HepG2 (cell line): ENCODE data around the gene CRNKL1. TPM values are rescaled to one million over a fixed set of nuclear protein-coding genes. Genes with fewer than 3 reads are reported as not detected.

ENCODE experiments used
- ARNT ChIP-seq: fragments of 450-650 bp; IDR thresholded peaks from 2 replicates; pipeline ENCODE4 v1.6.1; 2017
- BRD4 ChIP-seq: sonication (generic); formaldehyde crosslinking; IDR thresholded peaks from 2 replicates; pipeline ENCODE4 v1.4.0; 2020; ENCODE audit warnings: missing genetic modification reagents
- CBFB ChIP-seq: sonication (generic); formaldehyde crosslinking; IDR thresholded peaks from 2 replicates; pipeline ENCODE4 v1.4.0; 2020; ENCODE audit warnings: missing genetic modification reagents
- GATAD2A ChIP-seq: IDR thresholded peaks from 2 replicates; pipeline ENCODE4 v1.6.1; 2016
- IKZF1 ChIP-seq: fragments of 450-650 bp; IDR thresholded peaks from 2 replicates; pipeline ENCODE4 v1.7.1; 2016
- KAT8 ChIP-seq: IDR thresholded peaks from 2 replicates; pipeline ENCODE4 v1.6.1; 2016; ENCODE audit warnings: missing genetic modification reagents, missing compliant biosample characterization
- MTF2 ChIP-seq: sonication (generic); formaldehyde crosslinking; IDR thresholded peaks from 2 replicates; pipeline ENCODE4 v1.5.0; 2020; ENCODE audit warnings: missing genetic modification reagents, borderline replicate concordance
- NCOA5 ChIP-seq: sonication (generic); formaldehyde crosslinking; IDR thresholded peaks from 2 replicates; pipeline ENCODE4 v1.4.0; 2020; ENCODE audit warnings: missing genetic modification reagents
- POLR2A ChIP-seq, 2 experiments: IDR thresholded peaks; 2 replicates each; pipeline ENCODE4 v1.6.1; 2011; ENCODE audit warnings: low read depth in 2 of 2, low read length in 2 of 2, mild to moderate bottlenecking in 1 of 2, moderate library complexity in 1 of 2; ENCODE audit not compliant: insufficient read depth in 1 of 2
- TAF15 ChIP-seq: fragments of 200-400 bp; formaldehyde crosslinking; IDR thresholded peaks from one replicate; pipeline ENCODE4 v1.6.1; 2018; ENCODE audit warnings: mild to moderate bottlenecking, low read depth, low read length; ENCODE audit not compliant: poor library complexity, severe bottlenecking
- TBP ChIP-seq: sonication (generic); formaldehyde crosslinking; IDR thresholded peaks from 2 replicates; pipeline ENCODE4 v1.5.0; 2020; ENCODE audit warnings: missing genetic modification reagents
- ZBTB38 ChIP-seq: sonication (generic); formaldehyde crosslinking; IDR thresholded peaks from 2 replicates; pipeline ENCODE4 v1.5.1; 2020; ENCODE audit warnings: mild to moderate bottlenecking, missing genetic modification reagents
- ZBTB42 ChIP-seq: sonication (generic); formaldehyde crosslinking; IDR thresholded peaks from 2 replicates; pipeline ENCODE4 v1.5.0; 2020; ENCODE audit warnings: mild to moderate bottlenecking, missing genetic modification reagents
- ZMAT3 ChIP-seq: sonication (generic); formaldehyde crosslinking; conservative IDR thresholded peaks from 2 replicates; pipeline ENCODE4 v1.7.0; 2021; ENCODE audit warnings: missing genetic modification reagents
- ZNF350 ChIP-seq: sonication (generic); formaldehyde crosslinking; IDR thresholded peaks from 2 replicates; pipeline ENCODE4 v1.4.0; 2020; ENCODE audit warnings: mild to moderate bottlenecking, low read depth, missing genetic modification reagents, borderline replicate concordance
- ZNF432 ChIP-seq: sonication (generic); formaldehyde crosslinking; IDR thresholded peaks from 2 replicates; pipeline ENCODE4 v1.5.0; 2020; ENCODE audit warnings: missing genetic modification reagents, mild to moderate bottlenecking, borderline replicate concordance
- ZNF510 ChIP-seq: sonication (generic); formaldehyde crosslinking; IDR thresholded peaks from 2 replicates; pipeline ENCODE4 v1.4.0; 2020; ENCODE audit warnings: low read depth, mild to moderate bottlenecking, missing genetic modification reagents
- ZNF530 ChIP-seq: sonication (generic); formaldehyde crosslinking; IDR thresholded peaks from 2 replicates; pipeline ENCODE4 v1.5.0; 2020; ENCODE audit warnings: low read depth, mild to moderate bottlenecking, missing genetic modification reagents
- ZNF546 ChIP-seq: sonication (generic); formaldehyde crosslinking; conservative IDR thresholded peaks from 2 replicates; pipeline ENCODE4 v1.8.1; 2023; ENCODE audit warnings: mild to moderate bottlenecking, missing genetic modification reagents
- ZNF629 ChIP-seq: sonication (generic); formaldehyde crosslinking; conservative IDR thresholded peaks from 2 replicates; pipeline ENCODE4 v1.5.0; 2020; ENCODE audit warnings: missing genetic modification reagents
- ZNF703 ChIP-seq: sonication (generic); formaldehyde crosslinking; IDR thresholded peaks from 2 replicates; pipeline ENCODE4 v1.5.1; 2020; ENCODE audit warnings: missing genetic modification reagents, mild to moderate bottlenecking, moderate library complexity, borderline replicate concordance
- ZNF720 ChIP-seq: sonication (generic); formaldehyde crosslinking; IDR thresholded peaks from 2 replicates; pipeline ENCODE4 v1.4.0; 2020; ENCODE audit warnings: missing genetic modification reagents
- ZNF746 ChIP-seq: sonication (generic); formaldehyde crosslinking; IDR thresholded peaks from 2 replicates; pipeline ENCODE4 v1.8.0; 2022; ENCODE audit warnings: mild to moderate bottlenecking, missing genetic modification reagents
- ZNF850 ChIP-seq: sonication (generic); formaldehyde crosslinking; conservative IDR thresholded peaks from 2 replicates; pipeline ENCODE4 v1.9.0; 2021; ENCODE audit warnings: mild to moderate bottlenecking, missing genetic modification reagents
- polyA plus RNA-seq, 8 experiments: library from polyadenylated mRNA; depleted of rRNA in 3 of 8; stranded (reverse) in 7 of 8; unstranded in 1 of 8; fragments of >200 nt; fragmentation: Illumina TruSeq in 4 of 8; extraction: Trizol in 4 of 8; gene quantifications; 2 replicates each; pipeline versions ENCODE4 v1.2.1 to v1.2.3, GENCODE V29; 2011 to 2016; ENCODE audit warnings: low read depth in 4 of 8, missing spikeins in 1 of 8, mixed read lengths in 1 of 8; ENCODE audit not compliant: insufficient read depth in 1 of 8
- total RNA-seq, 5 experiments: library from RNA; depleted of rRNA; stranded (reverse); fragments of >200 nt; fragmentation: Illumina TruSeq; extraction: Trizol; gene quantifications; 2 replicates each; pipeline ENCODE4 v1.2.3, GENCODE V29; 2016; ENCODE audit warnings: low read depth in 1 of 5
- TF ChIP-seq, protein P1 (sequence below): sonication (generic); formaldehyde crosslinking; IDR thresholded peaks from 2 replicates; pipeline ENCODE4 v1.4.0; 2020; ENCODE audit warnings: missing genetic modification reagents, borderline replicate concordance
- TF ChIP-seq, protein P2 (sequence below): sonication (generic); formaldehyde crosslinking; IDR thresholded peaks from 2 replicates; pipeline ENCODE4 v1.5.1; 2020; ENCODE audit warnings: mild to moderate bottlenecking, missing genetic modification reagents
- TF ChIP-seq, protein P3 (sequence below): sonication (generic); formaldehyde crosslinking; IDR thresholded peaks from 2 replicates; pipeline ENCODE4 v1.5.0; 2020; ENCODE audit warnings: mild to moderate bottlenecking, missing genetic modification reagents

CRNKL1 gene
- total and polyA plus RNA-seq, 2 of the 13 experiments (the other 11 are each of a cell fraction or from before 2014, with no cell fraction given), result 12.3 to 64.5 TPM

DNA sequence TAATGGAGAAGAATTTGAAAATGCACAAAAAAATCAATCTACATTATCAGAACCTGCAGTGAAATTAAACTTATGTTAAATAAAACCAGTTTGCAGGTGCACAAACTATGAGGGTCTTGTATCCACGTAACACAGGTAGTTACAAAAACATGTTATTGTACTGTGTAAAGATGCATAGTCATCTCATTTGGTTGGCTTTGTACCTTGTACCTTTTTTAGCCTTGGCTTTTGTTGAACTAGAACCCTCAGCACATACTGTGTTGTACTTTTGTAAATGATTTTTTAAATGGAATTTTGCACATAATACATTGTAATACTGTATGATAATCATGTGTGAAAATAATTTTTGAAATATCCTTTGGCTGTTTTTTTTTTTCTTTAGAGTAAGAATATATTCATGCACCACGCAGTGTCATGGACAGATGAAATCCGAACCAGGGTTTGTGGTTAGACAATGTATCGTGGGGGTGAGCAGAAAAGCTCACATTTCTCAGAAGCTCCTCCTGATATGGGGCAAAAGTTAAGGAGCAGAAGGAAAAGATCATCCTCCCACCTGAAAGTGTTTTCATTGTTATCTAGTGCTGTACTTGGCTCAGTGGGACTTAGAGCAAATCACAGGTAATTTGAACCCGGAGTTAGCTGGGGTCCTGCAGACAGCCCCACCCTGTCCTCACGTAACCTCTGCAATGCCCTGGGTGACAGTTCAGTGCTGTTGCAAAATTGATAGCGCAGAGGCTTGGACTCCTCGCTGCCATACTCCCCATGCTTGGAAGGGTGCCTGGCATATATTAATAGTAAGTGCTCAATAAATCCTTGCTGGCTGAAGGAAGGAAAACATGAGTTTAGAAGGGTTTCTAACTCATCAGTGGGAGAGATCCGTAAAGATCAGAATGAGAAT, 49.9 kb downstream of the CRNKL1 start (continued):
- TF ChIP-seq, protein P1, sequence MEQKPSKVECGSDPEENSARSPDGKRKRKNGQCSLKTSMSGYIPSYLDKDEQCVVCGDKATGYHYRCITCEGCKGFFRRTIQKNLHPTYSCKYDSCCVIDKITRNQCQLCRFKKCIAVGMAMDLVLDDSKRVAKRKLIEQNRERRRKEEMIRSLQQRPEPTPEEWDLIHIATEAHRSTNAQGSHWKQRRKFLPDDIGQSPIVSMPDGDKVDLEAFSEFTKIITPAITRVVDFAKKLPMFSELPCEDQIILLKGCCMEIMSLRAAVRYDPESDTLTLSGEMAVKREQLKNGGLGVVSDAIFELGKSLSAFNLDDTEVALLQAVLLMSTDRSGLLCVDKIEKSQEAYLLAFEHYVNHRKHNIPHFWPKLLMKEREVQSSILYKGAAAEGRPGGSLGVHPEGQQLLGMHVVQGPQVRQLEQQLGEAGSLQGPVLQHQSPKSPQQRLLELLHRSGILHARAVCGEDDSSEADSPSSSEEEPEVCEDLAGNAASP (CRISPR knock-in tag), result peak; percentile 100
- TF ChIP-seq NCOA5 (CRISPR knock-in tag) (no peak), ZMAT3 (CRISPR knock-in tag) (no peak), BRD4 (CRISPR knock-in tag) (no peak), CBFB (CRISPR knock-in tag) (no peak), TBP (CRISPR knock-in tag) (no peak), ZBTB42 (no peak), ZNF850 (CRISPR knock-in tag) (no peak), ZNF510 (CRISPR knock-in tag) (no peak), ZNF432 (CRISPR knock-in tag) (no peak), KAT8 (CRISPR knock-in tag) (0 out of 2 replicates have a peak, but pooled peaks have one; percentile 16), IKZF1 (no peak), ZNF629 (CRISPR knock-in tag) (no peak), GATAD2A (CRISPR knock-in tag) (peak; percentile 77), ZNF746 (CRISPR knock-in tag) (no peak), POLR2A (IDR thresholded peaks at IDR 0.05; ENCODE audit: insufficient read depth in 1 of 2, low read depth in 2 of 2, low read length in 2 of 2) (0 out of 4 replicates have a peak, but pooled peaks of 1 of the 2 experiments have one; percentile 34), ARNT (no peak), ZNF530 (CRISPR knock-in tag) (no peak), TAF15 (no peak), ZNF546 (CRISPR knock-in tag) (no peak), ZNF720 (no peak), ZNF703 (CRISPR knock-in tag) (no peak), ZBTB38 (CRISPR knock-in tag) (peak; percentile 82; the same call in 1 of the 2 replicates), ZNF350 (CRISPR knock-in tag) (no peak), MTF2 (CRISPR knock-in tag) (no peak)
- TF ChIP-seq, protein P2, sequence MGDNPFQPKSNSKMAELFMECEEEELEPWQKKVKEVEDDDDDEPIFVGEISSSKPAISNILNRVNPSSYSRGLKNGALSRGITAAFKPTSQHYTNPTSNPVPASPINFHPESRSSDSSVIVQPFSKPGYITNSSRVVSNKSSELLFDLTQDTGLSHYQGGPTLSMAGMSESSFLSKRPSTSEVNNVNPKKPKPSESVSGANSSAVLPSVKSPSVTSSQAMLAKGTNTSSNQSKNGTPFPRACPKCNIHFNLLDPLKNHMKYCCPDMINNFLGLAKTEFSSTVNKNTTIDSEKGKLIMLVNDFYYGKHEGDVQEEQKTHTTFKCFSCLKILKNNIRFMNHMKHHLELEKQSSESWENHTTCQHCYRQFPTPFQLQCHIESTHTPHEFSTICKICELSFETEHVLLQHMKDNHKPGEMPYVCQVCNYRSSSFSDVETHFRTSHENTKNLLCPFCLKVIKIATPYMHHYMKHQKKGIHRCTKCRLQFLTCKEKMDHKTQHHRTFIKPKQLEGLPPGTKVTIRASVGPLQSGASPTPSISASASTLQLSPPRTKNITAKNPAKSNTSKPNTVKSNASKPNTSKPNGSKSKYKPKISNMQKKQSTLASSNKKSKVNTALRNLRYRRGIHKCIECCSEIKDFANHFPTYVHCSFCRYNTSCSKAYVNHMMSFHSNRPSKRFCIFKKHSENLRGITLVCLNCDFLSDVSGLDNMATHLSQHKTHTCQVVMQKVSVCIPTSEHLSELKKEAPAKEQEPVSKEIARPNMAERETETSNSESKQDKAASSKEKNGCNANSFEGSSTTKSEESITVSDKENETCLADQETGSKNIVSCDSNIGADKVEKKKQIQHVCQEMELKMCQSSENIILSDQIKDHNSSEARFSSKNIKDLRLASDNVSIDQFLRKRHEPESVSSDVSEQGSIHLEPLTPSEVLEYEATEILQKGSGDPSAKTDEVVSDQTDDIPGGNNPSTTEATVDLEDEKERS (CRISPR knock-in tag), result peak; percentile 76; the same call in 1 of the 2 replicates
- TF ChIP-seq, protein P3, sequence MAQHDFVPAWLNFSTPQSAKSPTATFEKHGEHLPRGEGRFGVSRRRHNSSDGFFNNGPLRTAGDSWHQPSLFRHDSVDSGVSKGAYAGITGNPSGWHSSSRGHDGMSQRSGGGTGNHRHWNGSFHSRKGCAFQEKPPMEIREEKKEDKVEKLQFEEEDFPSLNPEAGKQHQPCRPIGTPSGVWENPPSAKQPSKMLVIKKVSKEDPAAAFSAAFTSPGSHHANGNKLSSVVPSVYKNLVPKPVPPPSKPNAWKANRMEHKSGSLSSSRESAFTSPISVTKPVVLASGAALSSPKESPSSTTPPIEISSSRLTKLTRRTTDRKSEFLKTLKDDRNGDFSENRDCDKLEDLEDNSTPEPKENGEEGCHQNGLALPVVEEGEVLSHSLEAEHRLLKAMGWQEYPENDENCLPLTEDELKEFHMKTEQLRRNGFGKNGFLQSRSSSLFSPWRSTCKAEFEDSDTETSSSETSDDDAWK, result no peak
